HG02763 (cell line): Measurements from ENCODE around the gene TAB2.

Source experiments
- ATAC-seq: cut with Tn5 transposase; IDR thresholded peaks from one replicate; pipeline ENCODE4 v1.9.1; 2021; ENCODE audit warnings: mild to moderate bottlenecking, moderate library complexity; ENCODE audit not compliant: unreplicated experiment

TAB2 gene

DNA sequence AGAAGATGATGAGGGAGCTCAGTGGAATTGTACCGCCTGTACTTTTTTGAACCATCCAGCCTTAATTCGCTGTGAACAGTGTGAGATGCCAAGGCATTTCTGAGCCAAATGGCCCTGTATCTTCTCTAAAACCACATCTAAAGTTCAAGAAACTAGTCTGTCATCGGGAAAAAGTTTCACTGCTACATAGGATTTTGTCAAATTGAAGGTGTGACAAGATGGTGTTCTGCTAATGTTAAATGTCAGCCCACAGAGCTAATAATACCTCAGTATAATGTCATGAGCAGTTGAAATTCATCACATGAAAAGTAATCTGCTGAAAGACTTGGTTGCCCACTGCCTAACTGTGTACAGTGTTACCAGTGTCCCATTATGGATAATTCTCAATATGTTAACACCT lies 92.1 kb downstream of the TAB2 start:
- ATAC-seq: no peak

DNA sequence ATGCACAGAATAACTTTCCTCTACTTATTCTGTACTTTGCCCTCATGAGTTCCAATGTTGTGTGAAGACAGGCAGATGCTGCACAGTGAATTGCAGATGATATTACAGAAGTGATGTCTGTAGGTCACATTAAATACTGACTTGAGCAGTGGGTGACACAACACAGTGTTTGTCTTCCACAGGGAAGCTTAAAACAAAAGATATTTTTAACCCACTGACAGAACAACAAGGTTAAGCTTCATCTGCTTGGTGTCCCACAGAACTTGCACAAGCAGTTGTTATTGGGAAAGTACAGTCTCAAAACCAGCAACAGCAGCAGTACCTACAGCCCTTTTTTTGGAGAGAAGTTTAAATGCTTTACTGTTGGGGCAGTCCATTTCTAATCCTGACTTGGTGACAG lies 93.0 kb downstream of the TAB2 start:
- ATAC-seq: no peak

- ATAC-seq: no peak
These were observed 96.5 kb downstream of the TAB2 start for GRCh38 chr6:149414009-149414408.

- ATAC-seq: no peak
These were observed 97.3 kb downstream of the TAB2 start for GRCh38 chr6:149414821-149415220.

- no peak for ATAC-seq
These were observed 102.3 kb downstream of the TAB2 start for GRCh38 chr6:149419696-149420404.

- no peak for ATAC-seq
These were observed 103.6 kb downstream of the TAB2 start for GRCh38 chr6:149421132-149421531.

- no peak for ATAC-seq
These were observed 105.1 kb downstream of the TAB2 start for GRCh38 chr6:149422581-149422980.

- no peak for ATAC-seq
These were observed 106.5 kb downstream of the TAB2 start for GRCh38 chr6:149423964-149424440.

- ATAC-seq: no peak
These were observed 107.7 kb downstream of the TAB2 start for GRCh38 chr6:149425224-149425623.

- no peak for ATAC-seq
These were observed 108.2 kb downstream of the TAB2 start for GRCh38 chr6:149425754-149426153.

GRCh38 chr6:149428606-149429005 lies 111.1 kb downstream of the TAB2 start:
- no peak for ATAC-seq

DNA sequence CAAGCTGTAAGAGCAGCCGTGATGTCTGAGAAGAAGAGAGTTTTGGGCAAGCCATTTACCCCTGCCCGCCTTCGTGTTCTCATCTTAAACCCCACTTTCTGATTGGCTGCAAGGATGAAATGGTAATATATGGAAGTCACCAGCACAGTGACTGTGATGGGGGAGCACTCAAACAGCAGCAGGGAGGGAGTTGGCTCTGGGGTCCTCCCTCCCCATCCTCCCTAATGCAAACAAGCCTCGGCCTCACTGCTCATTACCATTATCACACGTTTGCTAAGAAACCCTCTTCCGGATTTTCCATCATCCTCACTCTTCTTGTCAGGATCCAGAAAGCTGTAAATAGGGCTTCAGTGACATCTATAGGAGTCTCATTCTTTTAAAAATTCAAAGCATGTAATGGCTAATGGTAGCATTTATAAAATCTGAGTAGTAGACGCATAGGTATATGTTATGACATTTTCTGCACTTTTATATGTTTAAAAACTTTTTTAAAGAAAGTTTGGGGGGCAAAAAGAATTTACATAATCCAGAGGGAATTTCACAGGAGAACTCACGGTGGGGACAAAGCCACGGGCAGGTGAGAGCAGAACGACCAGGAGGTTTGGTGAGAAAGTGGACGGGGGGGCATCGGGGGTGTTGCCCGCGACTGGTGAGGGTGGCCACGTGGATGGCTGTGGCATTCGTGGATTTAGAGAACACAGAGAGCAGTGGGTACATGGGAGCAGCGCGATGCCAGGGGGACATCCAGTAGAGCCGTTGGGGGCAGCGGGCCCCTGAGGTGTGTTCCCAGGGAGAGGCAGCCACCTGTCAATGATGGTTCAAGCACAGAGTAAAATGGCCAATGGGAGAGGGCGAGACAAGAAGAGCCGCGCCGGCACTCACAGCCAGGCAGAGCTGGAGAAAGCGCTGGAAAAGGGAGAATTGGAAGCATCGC lies 112.2 kb downstream of the TAB2 start:
- ATAC-seq: no peak

- peak; percentile 80 for ATAC-seq
These were observed 114.6 kb downstream of the TAB2 start for GRCh38 chr6:149431905-149432775.

- no peak for ATAC-seq
These were observed 115.9 kb downstream of the TAB2 start for GRCh38 chr6:149433405-149433804.

DNA sequence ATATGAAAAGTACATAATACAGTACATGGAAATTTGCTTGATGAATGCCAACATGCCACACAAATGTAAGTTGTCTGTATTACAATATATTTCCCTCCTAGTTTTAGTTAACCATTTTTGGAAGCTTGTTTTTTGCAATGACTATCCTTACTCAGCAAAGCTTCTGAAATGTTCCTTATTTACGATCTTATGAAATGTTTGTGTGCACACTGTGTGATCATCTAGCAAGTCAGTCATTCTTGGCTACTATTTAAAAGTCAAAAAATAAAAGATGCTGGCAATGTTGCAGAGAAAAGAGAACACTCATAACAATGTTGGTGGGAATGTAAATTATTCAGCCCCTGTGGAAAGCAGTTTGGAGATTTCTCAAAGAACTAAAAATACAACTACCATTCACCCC lies 116.4 kb downstream of the TAB2 start:
- ATAC-seq: no peak

GRCh38 chr6:149435919-149436586 lies 118.5 kb downstream of the TAB2 start:
- ATAC-seq: no peak

- no peak for ATAC-seq
These were observed 119.1 kb downstream of the TAB2 start for GRCh38 chr6:149436647-149437046.

- no peak for ATAC-seq
These were observed 119.7 kb downstream of the TAB2 start for GRCh38 chr6:149437212-149437611.

DNA sequence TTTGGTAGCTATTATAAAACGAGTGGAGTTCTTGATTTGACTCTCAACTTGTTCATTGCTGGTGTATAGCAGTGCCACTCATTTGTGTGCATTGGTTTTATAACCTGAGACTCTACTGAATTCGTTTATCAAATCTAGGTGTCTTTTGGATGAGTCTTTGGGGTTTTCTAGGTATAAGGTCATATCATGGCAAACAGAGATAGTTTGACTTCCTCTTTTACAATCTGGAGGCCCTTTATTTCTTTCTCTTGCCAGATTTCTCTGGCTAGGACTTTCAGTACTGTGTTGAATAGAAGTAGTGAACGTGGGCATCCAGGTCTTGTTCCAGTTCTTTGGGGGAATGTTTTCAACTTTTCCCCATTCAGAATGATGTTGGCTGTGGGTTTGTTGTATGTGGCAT lies 121.3 kb downstream of the TAB2 start:
- ATAC-seq: no peak

GRCh38 chr6:149439626-149440025 lies 122.1 kb downstream of the TAB2 start:
- no peak for ATAC-seq
